Measurements from ENCODE around the gene STK32B.
"Not testable (repeated sequence)": the region's sequence is repeated elsewhere in the genome, so short reads cannot be mapped to it uniquely, and the experiment has no call there.

Gene STK32B

DNA sequence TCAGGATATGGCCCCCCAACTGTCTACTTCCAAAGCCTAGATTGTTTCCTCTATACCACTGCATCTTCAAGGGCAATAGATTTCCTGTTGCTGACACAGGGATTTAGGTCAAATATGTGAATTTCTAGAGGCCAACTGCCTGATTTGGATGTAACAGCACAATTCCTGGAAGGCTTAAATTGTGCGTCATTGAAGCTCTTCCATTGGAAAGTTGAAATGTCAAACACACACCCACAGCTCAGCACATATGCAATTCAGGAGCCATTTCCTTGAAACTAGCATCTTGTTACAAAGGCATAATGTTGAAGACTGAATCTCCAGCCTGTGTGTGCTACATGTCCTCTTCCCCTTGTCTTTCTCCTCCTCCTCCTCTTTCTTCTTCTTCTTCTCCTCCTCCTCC, 158.6 kb downstream of the STK32B start:
- no peak for DNase-seq (ENCODE audit: low read depth)

DNA sequence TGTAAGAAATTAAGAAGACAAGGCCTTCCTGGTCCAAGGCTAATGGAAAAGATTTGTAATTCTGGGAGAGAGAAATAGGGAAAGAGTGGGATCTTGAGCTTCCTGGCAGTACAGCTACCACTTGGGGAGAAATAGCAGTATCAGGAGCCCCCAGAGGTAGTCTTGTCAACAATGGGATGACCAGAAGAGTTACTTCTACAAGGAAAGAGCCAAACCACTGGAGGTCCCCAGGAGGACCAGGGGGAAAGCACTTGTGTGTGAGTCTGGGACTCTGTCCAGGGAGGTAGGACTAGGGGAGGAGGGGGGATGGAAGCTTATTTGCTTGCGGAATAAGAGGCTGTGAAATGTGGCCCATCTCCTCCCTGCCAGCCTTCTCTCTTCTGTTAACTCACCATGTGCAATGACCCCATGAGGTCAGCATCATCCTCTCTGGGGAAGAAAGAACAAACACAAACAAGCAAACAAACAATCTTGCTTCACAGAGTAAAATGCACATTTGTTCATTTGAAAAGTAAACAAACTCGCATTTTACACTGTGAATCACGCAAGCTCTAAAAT, 160.1 kb downstream of the STK32B start:
- no peak for DNase-seq (ENCODE audit: low read depth)

DNA sequence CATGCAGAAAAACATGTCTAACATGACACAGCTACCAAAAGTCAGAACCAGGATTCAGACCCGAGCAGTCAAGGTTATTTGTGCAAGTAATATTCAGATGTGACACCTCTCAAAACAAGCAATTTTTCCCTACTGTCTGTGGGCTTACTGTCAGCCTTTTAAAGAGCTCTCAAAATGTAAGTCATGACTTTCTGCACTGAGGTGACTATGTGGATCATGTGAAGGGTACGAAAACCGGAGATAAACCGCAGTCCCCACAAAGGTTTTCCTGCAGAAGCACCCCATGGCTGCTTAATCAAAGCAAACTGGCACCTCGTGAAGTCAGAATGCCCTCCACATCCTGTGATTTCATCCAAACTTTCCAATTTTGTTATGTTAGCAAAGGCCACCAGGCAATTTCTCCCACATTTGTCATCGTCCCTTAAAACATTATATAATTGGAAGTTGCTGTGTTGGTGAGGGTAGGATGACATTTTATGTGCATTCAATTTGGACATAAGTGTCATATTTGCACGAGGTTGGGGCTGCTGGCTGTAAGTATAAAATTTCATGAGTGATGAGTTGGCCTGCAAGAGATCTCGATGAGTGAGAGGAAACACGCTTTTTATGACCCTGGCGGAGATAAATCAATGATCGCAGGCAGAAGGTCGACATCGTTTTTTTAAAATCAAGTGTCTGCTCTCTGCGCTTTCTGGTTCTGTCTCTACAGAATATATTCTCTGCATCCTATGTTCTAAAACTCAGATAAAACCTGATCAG, 161.2 kb downstream of the STK32B start:
- DNase-seq (ENCODE audit: low read depth): no peak

DNA sequence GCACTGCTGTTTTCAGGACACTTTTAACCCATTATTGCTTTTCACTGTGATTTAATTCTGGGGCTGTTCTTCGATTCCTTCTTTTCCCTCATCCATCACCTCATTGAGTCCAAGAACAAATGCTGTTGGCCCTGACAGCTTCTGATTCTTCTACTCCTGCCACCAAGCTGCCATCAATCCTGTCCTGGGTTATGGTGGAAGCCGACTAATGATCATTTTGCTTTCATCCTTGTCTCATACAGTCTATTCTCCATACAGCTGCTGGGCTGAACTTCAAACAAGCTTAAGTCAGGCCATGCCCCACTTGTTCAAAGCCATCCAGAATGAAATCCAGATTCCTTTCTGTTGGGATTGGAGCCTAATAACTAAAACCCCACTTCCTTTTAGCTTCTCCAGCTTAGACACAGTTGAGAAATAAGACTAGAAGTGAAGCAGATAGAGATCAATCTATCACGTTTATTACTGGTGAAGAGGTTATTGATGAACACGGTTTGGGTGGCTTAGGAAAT, 161.9 kb downstream of the STK32B start:
- DNase-seq (ENCODE audit: low read depth): no peak

DNA sequence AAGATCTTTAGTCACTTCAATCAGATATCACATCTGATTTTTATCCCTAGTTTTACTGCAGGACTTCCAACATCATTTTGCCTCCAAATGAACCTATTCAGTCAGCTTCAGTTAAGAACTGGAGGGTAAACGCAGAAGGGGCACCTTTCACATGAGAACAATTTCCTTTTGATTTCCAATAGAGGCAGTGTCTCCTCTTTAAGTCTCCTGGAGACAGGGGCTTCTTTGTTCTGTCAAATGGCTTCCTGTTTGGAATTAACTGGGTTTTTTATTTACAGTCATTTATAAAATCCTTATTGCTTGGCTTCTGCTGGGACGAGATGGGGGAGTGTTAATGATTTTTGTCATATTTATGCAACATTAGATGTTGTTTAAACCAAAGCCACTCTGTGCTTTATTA, 164.0 kb downstream of the STK32B start:
- no peak for DNase-seq (ENCODE audit: low read depth)

DNA sequence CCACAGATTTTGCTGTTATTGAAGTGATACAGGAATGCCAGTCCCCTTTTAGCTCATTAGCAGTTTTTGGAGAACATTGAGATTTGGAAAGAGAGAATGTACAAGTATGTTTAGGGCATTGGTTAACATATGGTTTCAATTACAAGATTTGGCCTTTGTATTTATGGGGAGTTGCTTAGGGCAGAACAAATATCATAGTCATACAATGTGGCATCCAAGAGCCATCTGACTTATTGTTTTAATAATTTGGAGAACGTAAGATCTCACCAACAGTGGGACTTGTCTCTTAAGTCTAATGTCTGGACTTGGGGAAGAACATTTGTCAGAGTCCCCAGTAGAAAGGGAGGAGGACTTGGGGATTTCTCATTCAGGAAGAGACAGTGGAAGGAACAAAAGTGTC, 166.1 kb downstream of the STK32B start:
- DNase-seq (ENCODE audit: low read depth): no peak

DNA sequence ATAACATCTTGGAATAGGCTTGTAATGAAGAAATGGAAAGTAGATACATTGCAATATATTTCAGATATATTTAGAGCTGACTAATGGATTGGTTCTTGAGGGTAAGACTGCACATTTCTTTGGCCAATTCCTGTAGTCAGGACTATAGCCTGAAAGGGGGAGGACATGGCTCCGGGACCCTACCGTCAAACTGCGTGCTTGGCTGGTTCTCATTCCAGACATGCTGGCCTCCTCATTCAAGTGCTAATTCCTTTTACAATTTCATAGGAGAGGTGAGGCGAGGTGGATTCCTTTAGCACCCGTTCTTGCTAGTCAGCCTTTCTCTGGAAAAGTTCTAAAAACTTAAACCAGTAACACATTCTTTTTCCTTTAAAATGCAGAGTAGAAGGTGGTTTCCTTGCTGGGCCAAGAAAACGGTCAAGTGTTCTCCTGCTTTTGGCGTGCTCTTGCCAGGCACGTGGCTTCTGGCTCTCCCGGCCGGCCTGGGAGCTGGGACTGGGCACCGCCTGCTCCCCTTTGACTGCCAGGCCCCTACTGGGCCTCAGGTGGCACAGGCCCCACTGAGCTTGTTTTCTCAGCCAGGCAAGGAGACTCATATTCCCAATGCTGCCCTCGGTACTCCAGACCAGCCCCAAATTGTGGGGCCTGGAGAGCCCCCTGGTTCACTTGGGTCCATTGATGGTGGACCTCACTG, 167.2 kb downstream of the STK32B start:
- no peak for DNase-seq (ENCODE audit: low read depth)

DNA sequence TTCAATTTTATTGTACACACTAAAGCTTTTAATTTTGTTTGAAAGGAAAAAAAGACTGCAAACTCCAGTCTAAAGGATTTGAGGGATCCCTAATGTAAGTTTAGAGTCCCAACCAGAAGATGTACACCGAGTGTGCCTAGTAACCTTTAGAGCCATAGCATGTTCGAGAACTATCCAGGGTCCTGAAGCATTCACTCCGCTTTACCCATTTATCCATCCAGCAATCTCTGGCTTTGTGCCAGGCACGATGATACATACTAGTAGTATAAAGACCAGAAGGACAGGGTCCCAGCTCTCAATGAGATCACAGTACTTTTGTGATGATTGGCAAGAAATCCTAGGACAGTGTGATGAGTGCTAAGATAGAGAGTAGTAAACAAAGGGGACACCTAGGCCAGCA, 168.7 kb downstream of the STK32B start:
- DNase-seq (ENCODE audit: low read depth): no peak

DNA sequence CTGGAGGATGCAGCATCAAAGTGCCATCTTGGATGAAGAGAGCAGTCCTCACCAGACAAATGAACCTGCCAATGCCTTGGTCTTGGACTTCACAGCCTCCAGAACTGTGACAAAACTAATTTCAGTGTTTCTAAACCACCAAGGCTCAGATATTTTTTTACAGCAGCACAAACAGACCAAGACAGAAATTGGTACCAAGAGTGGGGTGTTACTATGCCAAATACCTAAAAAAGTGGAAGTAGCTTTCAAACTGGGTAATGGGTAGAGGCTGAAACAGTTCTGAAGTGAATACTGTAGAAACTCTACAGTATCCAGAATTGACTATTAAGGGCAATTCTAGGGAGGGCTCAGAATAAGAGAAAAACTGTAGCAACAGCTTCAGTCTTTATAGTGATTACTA, 170.8 kb downstream of the STK32B start:
- DNase-seq (ENCODE audit: low read depth): no peak

DNA sequence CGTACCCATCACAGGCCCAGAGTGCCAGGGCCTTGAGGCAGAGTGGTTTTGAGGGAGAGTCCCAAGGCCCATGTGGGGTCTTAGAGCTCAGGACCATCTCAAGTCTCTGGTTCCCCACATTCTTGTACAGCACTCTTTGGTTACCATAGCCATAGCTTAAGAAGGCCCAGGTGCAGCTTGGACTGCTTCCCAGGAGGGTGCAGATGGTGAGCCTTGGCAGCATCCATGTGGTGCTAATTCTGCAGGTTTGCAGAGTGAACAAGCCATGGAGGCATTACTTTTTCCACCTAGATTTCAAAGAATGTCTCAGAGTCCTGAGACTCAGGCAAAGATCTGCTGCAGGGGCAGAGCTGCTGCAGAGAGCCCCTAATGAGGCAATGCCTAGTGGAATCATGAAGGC, 171.7 kb downstream of the STK32B start:
- no peak for DNase-seq (ENCODE audit: low read depth)

DNA sequence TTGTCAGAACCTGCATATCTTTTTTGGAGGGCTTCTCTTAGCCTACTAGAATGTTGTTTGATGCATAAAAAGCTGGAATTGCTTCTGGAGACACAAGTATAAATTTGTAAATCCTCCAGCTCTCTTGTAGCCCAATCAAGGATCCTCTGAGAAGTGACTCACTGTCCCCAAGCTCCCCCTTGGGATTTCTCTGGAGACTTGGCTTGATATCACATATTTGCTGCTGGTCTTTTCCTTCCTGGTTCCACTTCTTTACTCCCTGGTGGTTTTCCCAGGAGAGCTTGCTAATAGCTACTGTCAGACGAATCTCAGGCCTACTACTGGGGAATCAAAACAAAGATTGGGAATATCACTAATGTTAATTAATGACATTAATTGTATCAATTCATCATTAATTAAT, 173.1 kb downstream of the STK32B start:
- DNase-seq (ENCODE audit: low read depth): no peak

DNA sequence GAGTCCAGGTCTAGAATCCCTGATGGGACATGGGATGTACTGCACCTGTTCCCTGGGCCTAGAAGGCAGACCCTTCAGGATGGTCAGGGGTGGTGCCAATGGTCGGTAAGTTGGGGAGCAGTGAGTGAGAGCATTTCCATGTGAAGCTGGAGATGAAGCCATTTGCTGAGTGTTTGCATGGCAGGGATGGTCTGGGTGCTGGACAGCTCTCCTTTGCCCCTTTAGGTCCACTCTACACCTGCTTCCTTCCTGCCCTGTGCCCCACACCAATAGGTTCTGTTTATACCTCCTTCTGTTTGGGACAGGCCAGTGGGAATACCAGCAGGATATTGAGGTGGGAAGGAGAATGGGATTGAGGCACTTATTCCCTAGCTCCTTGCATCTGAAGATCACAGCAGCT, 181.3 kb downstream of the STK32B start:
- DNase-seq (ENCODE audit: low read depth): no peak

DNA sequence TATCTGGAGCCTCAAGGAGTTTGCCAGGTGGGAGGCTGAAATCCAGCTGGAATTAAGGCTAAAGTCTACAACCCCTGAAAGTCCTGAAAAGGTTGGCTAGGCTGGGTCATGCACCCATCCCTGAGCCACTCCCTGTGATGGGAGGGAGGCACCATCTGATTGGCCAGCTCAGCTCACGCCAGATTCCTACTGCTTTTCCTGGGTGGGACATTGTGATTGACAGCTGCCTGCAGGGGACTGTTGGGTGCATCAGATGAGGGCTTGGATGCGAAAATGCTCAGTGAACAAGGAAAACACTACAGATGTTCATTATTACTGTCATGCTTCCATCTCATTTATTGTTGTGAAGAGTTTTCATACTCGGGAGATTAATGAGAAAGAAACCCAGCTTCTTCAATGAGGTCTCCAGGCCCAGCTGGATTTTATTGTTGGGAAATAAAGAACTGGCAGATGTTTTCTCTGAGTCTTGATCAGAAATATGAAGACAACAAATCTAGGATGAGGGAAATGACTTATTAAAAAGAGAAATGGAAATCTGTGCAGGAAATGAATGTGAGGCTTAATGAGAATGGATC, 185.9 kb downstream of the STK32B start:
- no peak for DNase-seq (ENCODE audit: low read depth)

DNA sequence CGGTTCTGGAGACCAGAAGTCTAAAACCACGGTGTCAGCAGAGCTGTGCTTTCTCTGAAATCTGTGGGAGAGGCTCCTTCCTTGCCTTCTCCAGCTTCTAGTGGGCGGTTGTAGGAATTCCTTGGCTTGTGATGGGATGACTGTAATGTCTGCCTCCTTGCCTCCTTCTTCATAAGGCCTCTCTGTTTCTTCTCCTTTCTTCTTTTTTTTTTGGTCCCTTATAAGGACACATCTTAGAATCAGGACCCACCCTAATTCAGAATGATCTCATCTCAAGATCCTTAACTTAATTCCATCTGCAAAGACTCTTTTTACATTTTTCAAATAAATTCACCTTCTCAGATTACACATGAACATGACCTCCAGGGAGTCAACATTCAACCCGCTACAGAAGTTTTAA, 186.9 kb downstream of the STK32B start:
- no peak for DNase-seq (ENCODE audit: low read depth)

DNA sequence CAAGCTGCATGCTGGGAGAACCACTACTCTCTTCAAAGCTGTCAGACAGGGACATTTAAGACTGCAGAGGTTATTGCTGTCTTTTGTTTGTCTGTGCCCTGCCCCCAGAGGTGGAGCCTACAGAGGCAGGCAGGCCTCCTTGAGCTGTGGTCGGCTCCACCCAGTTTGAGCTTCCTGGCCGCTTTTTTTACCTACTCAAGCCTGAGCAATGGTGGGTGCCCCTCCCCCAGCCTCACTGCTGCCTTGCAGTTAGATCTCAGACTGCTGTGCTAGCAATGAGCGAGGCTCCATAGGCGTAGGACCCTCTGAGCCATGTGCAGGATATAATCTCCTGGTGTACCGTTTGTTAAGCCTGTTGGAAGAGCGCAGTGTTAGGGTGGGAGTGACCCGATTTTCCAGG, 195.8 kb downstream of the STK32B start:
- not testable (repeated sequence) for DNase-seq (ENCODE audit: low read depth)

DNA sequence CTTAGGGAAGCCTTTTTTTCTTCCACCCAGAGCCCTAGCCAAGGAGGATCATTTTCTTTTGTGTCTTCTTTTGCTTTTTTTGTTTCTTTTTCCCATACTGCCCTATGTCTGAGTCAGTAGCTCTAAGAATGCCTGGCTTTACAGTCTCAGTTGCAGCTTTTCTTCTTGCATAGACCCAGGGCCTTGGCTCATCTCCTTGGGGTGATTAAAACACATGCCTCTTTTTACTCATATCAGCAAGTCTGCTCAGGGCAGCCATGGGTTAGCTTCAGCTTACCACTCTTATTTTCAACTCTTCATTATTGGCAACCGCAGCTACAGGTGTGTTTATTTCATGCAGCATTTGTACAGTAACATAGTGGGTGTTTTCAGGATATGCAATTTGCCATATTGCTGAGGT, 196.5 kb downstream of the STK32B start:
- DNase-seq (ENCODE audit: low read depth): no peak

DNA sequence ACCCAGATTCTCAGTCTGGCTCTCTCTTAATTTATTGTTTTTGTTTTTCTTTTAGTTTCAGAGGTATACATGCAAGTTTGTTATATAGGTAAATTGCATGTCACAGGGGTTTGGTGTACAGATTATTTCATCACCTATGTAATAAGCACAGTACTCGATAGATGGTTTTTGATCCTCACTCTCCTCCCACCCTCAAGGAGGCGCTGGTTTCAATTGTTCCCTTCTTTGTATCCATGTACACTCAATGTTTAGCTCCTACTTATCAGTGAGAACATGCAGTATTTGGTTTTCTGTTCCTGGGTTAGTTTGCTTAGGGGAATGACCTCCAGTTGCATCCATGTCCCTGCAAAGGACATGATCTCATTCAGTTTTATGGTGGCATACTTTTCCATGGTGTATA, 198.4 kb downstream of the STK32B start:
- no peak for DNase-seq (ENCODE audit: low read depth)

DNA sequence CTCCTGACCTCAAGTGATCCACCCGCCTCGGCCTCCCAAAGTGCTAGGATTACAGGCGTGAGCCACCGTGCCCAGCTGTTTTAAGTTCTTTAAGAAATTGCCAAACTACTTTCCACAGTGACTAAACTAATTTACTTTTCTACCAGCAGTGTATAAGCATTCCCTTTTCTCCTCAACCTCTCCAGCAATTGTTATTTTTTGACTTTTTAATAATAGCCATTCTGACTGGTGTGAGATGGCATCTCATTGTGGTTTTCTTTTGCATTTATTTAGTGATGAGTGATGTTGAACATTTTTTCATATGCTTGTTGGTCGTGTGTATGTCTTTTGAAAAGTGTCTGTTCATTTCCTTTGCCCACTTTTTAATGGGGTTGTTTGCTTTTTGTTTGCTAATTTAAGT, 199.3 kb downstream of the STK32B start:
- not testable (repeated sequence) for DNase-seq (ENCODE audit: low read depth)

DNA sequence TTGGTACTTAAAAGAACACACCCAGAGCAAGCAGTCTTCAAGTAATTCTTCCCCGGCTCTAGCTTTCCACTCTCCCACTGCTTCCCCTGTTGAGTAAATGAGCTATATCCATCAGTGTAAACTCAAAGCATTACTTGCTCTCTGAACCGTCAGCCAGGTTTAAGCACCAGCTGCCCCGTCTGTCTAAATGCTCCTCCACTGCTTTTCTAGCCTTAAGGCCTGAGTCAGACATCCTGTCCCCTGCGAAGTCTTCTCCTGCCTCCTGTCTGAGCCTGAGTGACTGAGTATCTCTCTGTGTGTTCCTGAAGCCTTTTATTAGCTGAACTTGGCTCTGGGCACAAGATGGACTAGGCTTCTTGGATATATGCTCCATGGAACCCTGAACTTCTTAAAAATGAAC, 205.1 kb downstream of the STK32B start:
- no peak for DNase-seq (ENCODE audit: low read depth)

DNA sequence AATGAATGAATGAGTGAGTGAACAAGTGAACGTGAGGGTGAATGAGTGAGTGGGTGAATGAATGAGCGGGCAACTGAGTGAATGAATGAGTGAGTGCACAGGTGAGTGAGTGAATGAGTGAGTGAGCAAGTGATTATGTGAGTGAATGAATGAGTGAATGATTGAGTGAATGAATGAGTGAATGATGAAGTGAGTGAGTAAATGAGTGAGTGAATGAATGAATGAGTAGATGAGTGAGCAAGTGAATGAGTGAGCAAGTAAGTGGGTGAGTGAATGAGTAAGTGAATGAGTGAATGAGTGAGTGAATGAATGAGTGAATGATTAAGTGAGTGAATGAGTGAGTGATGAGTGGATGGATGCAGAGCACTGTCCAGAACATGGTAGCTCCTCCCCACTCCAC, 205.8 kb downstream of the STK32B start:
- no peak for DNase-seq (ENCODE audit: low read depth)

DNA sequence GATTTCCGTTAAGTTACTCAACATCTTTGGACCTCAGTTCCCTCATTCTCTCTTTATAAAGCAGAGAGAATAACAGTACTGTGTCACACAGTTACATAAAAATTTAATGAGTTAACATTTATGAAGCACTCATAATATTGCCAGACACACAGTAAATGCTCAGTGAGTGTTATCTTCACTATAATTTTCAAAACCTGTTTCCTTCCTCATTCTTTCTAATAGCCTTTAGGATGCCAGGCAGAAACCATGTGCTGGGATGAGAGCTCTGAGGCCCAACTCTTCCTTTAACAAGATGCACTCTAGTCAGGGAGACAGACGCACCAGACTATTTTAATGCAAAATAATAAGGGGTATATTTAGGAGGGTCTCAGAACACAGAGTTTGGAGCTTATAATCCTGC, 208.2 kb downstream of the STK32B start:
- DNase-seq (ENCODE audit: low read depth): no peak

DNA sequence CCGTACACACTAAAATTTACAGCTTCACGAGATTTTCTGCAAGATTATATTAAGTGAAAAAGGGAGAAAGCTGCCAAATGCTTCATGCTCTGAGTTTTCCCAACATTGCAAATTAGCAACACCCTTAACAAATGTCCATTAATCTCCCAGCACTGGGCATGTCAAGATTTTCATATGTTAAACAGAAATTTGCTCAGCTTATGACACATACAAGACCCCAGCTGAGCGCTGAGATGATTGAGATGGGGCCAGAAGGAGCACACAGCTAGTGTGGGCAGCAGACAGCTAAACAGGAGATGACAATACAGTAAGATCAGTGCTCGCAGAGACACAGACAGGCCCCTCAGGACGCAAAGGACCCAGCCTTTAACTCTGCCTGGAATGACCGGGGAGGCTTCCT, 208.8 kb downstream of the STK32B start:
- DNase-seq (ENCODE audit: low read depth): no peak

DNA sequence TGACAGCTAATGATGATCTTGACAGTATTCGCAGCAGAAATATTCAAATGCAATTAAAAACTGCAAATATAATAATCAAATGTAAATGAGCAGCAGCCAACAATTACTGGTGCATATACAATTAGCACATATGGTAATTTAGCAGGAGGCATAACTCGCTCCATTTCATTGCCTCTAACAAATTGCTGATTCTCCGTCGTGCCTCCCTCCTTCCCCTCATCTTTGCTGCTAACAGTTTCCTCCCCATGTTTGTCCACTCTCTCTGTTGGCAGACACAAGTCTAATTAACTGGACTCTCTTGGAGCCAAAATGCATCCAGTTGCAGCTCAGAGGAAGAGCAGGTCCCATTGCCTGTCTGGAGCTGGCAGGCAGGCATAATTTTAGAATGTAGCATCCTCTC, 210.6 kb downstream of the STK32B start:
- no peak for DNase-seq (ENCODE audit: low read depth)
